HG03432 (cell line): ENCODE results near the gene RFNG.

ENCODE experiments used
- ATAC-seq: cut with Tn5 transposase; IDR thresholded peaks from one replicate; pipeline ENCODE4 v1.9.1; 2021; ENCODE audit warnings: mild to moderate bottlenecking, moderate library complexity; ENCODE audit not compliant: unreplicated experiment

Gene RFNG

GRCh38 chr17:82017612-82018151 is 33.9 kb downstream of the RFNG start:
- ATAC-seq: no peak

GRCh38 chr17:82016875-82017459 is 34.6 kb downstream of the RFNG start:
- ATAC-seq: no peak

- no peak for ATAC-seq
These were observed 35.3 kb downstream of the RFNG start for GRCh38 chr17:82016061-82016874.

GRCh38 chr17:82015311-82015971 is 36.2 kb downstream of the RFNG start:
- no peak for ATAC-seq

GRCh38 chr17:82014971-82015310 is 36.7 kb downstream of the RFNG start:
- no peak for ATAC-seq

- no peak for ATAC-seq
These were observed 37.2 kb downstream of the RFNG start for GRCh38 chr17:82014432-82014831.

GRCh38 chr17:82013772-82014321 is 37.8 kb downstream of the RFNG start:
- no peak for ATAC-seq

- no peak for ATAC-seq
These were observed 38.3 kb downstream of the RFNG start for GRCh38 chr17:82013341-82013740.

GRCh38 chr17:82012640-82013295 is 38.8 kb downstream of the RFNG start:
- ATAC-seq: no peak

- ATAC-seq: no peak
These were observed 39.4 kb downstream of the RFNG start for GRCh38 chr17:82012261-82012639.

- ATAC-seq: no peak
These were observed 39.9 kb downstream of the RFNG start for GRCh38 chr17:82011617-82012187.

GRCh38 chr17:82010575-82011525 is 40.8 kb downstream of the RFNG start:
- no peak for ATAC-seq

GRCh38 chr17:82009413-82009812 is 42.2 kb downstream of the RFNG start:
- ATAC-seq: no peak

- ATAC-seq: no peak
These were observed 42.6 kb downstream of the RFNG start for GRCh38 chr17:82008941-82009405.

GRCh38 chr17:82008258-82008940 is 43.2 kb downstream of the RFNG start:
- ATAC-seq: no peak

GRCh38 chr17:82007495-82008257 is 43.9 kb downstream of the RFNG start:
- ATAC-seq: no peak

GRCh38 chr17:82007228-82007494 is 44.5 kb downstream of the RFNG start:
- ATAC-seq: no peak

- ATAC-seq: no peak
These were observed 45.0 kb downstream of the RFNG start for GRCh38 chr17:82006468-82007227.
